HG03354 (cell line): Measurements from ENCODE around the gene KCNMA1.
"Not testable (repeated sequence)": the region's sequence is repeated elsewhere in the genome, so short reads cannot be mapped to it uniquely, and the experiment has no call there.

ENCODE experiments used
- ATAC-seq: cut with Tn5 transposase; IDR thresholded peaks from one replicate; pipeline ENCODE4 v1.9.1; 2021; ENCODE audit warnings: mild to moderate bottlenecking; ENCODE audit not compliant: unreplicated experiment, poor library complexity, severe bottlenecking

KCNMA1 gene

GRCh38 chr10:77341055-77341454 is 296.6 kb downstream of the KCNMA1 start:
- ATAC-seq, result no peak

GRCh38 chr10:77339872-77340271 is 297.7 kb downstream of the KCNMA1 start:
- ATAC-seq, result not testable (repeated sequence)

GRCh38 chr10:77339166-77339565 is 298.4 kb downstream of the KCNMA1 start:
- no peak for ATAC-seq

- no peak for ATAC-seq
Observed at GRCh38 chr10:77338143-77338542, 299.5 kb downstream of the KCNMA1 start.

GRCh38 chr10:77334501-77334900 is 303.1 kb downstream of the KCNMA1 start:
- no peak for ATAC-seq

- no peak for ATAC-seq
Observed at GRCh38 chr10:77333610-77334340, 303.8 kb downstream of the KCNMA1 start.

- ATAC-seq, result no peak
Observed at GRCh38 chr10:77332256-77332655, 305.4 kb downstream of the KCNMA1 start.

- no peak for ATAC-seq
Observed at GRCh38 chr10:77328272-77328816, 309.3 kb downstream of the KCNMA1 start.

GRCh38 chr10:77325233-77325537 is 312.4 kb downstream of the KCNMA1 start:
- no peak for ATAC-seq

- ATAC-seq, result no peak
Observed at GRCh38 chr10:77321838-77322237, 315.8 kb downstream of the KCNMA1 start.

GRCh38 chr10:77320971-77321471 is 316.6 kb downstream of the KCNMA1 start:
- no peak for ATAC-seq

- no peak for ATAC-seq
Observed at GRCh38 chr10:77319557-77319956, 318.1 kb downstream of the KCNMA1 start.

- ATAC-seq, result no peak
Observed at GRCh38 chr10:77318739-77319138, 318.9 kb downstream of the KCNMA1 start.

GRCh38 chr10:77317221-77317620 is 320.4 kb downstream of the KCNMA1 start:
- ATAC-seq, result no peak

- ATAC-seq, result no peak
Observed at GRCh38 chr10:77315496-77316129, 322.0 kb downstream of the KCNMA1 start.

GRCh38 chr10:77313066-77313750 is 324.4 kb downstream of the KCNMA1 start:
- no peak for ATAC-seq

GRCh38 chr10:77311186-77311585 is 326.4 kb downstream of the KCNMA1 start:
- no peak for ATAC-seq

- ATAC-seq, result no peak
Observed at GRCh38 chr10:77310288-77310840, 327.2 kb downstream of the KCNMA1 start.

GRCh38 chr10:77309509-77309908 is 328.1 kb downstream of the KCNMA1 start:
- ATAC-seq, result no peak

GRCh38 chr10:77309092-77309491 is 328.5 kb downstream of the KCNMA1 start:
- ATAC-seq, result no peak
